Panc1 (cell line): Measurements from ENCODE around the gene SNRPD3. TPM values are rescaled to one million over a fixed set of nuclear protein-coding genes. Genes with fewer than 3 reads are reported as not detected.

Source experiments
- ATAC-seq: fragments of 200-7000 bp; cut with Tn5 transposase; 2 replicates; pipeline ENCODE4 v1.9.1; 2020; ENCODE audit warnings: mild to moderate bottlenecking, moderate library complexity
- BruUV-seq: library from RNA; stranded (reverse); fragments of 400-500 nt; replicated peaks from 2 replicates; lab custom pipeline; 2021; lab: Mats Ljungman, UMichigan
- CTCF ChIA-PET: fragments of 300-600 bp; sonication (Branson Sonifier 250); formaldehyde crosslinking; loops from one replicate; lab custom pipeline; 2022; ENCODE audit warnings: antibody characterized with exemption; lab: Charles Lee
- POLR2A ChIA-PET: fragments of 300-600 bp; sonication (Branson Sonifier 250); formaldehyde crosslinking; loops from one replicate; lab custom pipeline; 2022; ENCODE audit warnings: antibody characterized with exemption; lab: Charles Lee
- DNase-seq: peaks from one replicate; pipeline ENCODE4 v3.0.0-alpha.2; 2010; ENCODE audit warnings: low read depth, low spot score
- H3K27ac ChIP-seq: 2 replicates; pipeline ENCODE4 v1.5.1; 2011; ENCODE audit warnings: mild to moderate bottlenecking, low read length, inconsistent platforms
- H3K27me3 ChIP-seq: fragments of 200-500 bp; sonication (Bioruptor generic); 2 replicates; pipeline ENCODE4 v1.6.0; 2014; ENCODE audit warnings: low read length, inconsistent platforms; ENCODE audit not compliant: control insufficient read depth, insufficient read depth
- H3K36me3 ChIP-seq: fragments of 200-500 bp; sonication (Bioruptor generic); 2 replicates; pipeline ENCODE4 v1.5.1; 2014; ENCODE audit warnings: inconsistent platforms, mild to moderate bottlenecking, low read length, moderate library complexity; ENCODE audit not compliant: control insufficient read depth, insufficient read depth
- H3K4me1 ChIP-seq: 2 replicates; pipeline ENCODE4 v1.5.1; 2011; ENCODE audit warnings: inconsistent platforms, mild to moderate bottlenecking, low read length, moderate library complexity; ENCODE audit not compliant: control insufficient read depth, insufficient read depth
- H3K4me3 ChIP-seq, 2 experiments: 2 replicates each; pipeline ENCODE4 v1.5.1; 2011 to 2012; ENCODE audit warnings: low read depth in 2 of 2, low read length in 2 of 2, mild to moderate bottlenecking in 2 of 2, inconsistent platforms in 1 of 2, moderate library complexity in 1 of 2
- H3K9me3 ChIP-seq: fragments of 200-500 bp; sonication (Bioruptor generic); 2 replicates; pipeline ENCODE4 v1.5.1; 2014; ENCODE audit warnings: low read depth, mild to moderate bottlenecking, inconsistent platforms, low read length, moderate library complexity; ENCODE audit not compliant: control insufficient read depth, insufficient read depth
- CTCF ChIP-seq: fragments of 450-650 bp; IDR thresholded peaks from 2 replicates; pipeline ENCODE4 v1.5.1; 2017; ENCODE audit warnings: mild to moderate bottlenecking
- POLR2AphosphoS5 ChIP-seq: IDR thresholded peaks from 2 replicates; pipeline ENCODE4 v1.6.1; 2012; ENCODE audit warnings: mild to moderate bottlenecking, low read depth, low read length, moderate library complexity
- REST ChIP-seq, 2 experiments: IDR thresholded peaks; 2 replicates each; pipeline ENCODE4 v1.6.1; 2011 to 2012; ENCODE audit warnings: low read depth in 2 of 2, control low read depth in 1 of 2, low read length in 1 of 2, mild to moderate bottlenecking in 1 of 2, moderate library complexity in 1 of 2; ENCODE audit not compliant: insufficient read depth in 1 of 2
- SIN3A ChIP-seq: IDR thresholded peaks from 2 replicates; pipeline ENCODE4 v1.6.1; 2012; ENCODE audit warnings: low read depth, mild to moderate bottlenecking, low read length, moderate library complexity, borderline replicate concordance; ENCODE audit not compliant: insufficient read depth
- TCF7L2 ChIP-seq: IDR thresholded peaks from 2 replicates; pipeline ENCODE4 v1.6.1; 2011; ENCODE audit warnings: mild to moderate bottlenecking, low read depth, low read length, inconsistent platforms
- in situ Hi-C: cut with HindIII; loops from 2 replicates; pipeline ENCODE4 v1.10.0; 2016; ENCODE audit warnings: low sequenced_read_pairs, low pct_unique_long_range_greater_than_20kb
- intact Hi-C: fragments of 100-400 bp; cut with micrococcal nuclease; formaldehyde crosslinking; loops from one replicate; pipeline ENCODE4 v1.10.0; 2022; ENCODE audit not compliant: unreplicated experiment
- total RNA-seq: library from RNA; stranded (reverse); gene quantifications from one replicate; pipeline ENCODE4 v1.2.1, GENCODE V29; 2021; ENCODE audit not compliant: unreplicated experiment

SNRPD3 gene
- total RNA-seq, 1 experiment from 2014 or later, result 89.4 TPM

- POLR2A ChIA-PET, result interaction anchor here (0.6 kb wide), 1 partner anchor 359 kb away, joined by 3 read pairs; no protein-coding TSS in a partner anchor
- DNase-seq, result no peak
- ATAC-seq, result no peak
- no TSS peak for BruUV-seq
- H3K4me3 ChIP-seq, result no peak overlapping the region
- in situ Hi-C loops (no loop called here), intact Hi-C loops (no loop called here)
- 0 out of 2 replicates have a peak, but pooled peaks cover 2% of the 10 kb centered on the region for H3K4me1 ChIP-seq
- CTCF ChIA-PET, result no interaction called here
- no peaks in the 10 kb centered on the region for H3K27me3 ChIP-seq
- TF ChIP-seq TCF7L2 (no peak), CTCF (no peak), POLR2AphosphoS5 (no peak), SIN3A (no peak), REST (IDR thresholded peaks at IDR 0.05; ENCODE audit: insufficient read depth in 1 of 2, low read depth in 2 of 2, low read length in 1 of 2) (no peak)
- no peaks in the 10 kb centered on the region for H3K36me3 ChIP-seq
- H3K9me3 ChIP-seq, result no peaks in the 10 kb centered on the region
- no peak overlapping the region for H3K27ac ChIP-seq
These were observed 48.1 kb upstream of the SNRPD3 start for GRCh38 chr22:24507716-24508115.

- CTCF ChIA-PET, result interaction anchor here (0.7 kb wide), 1 partner anchor 11 kb away, joined by 3 read pairs; no protein-coding TSS in a partner anchor
- no peak for DNase-seq
- Histone ChIP-seq H3K4me3 (no peak overlapping the region), H3K27me3 (no peaks in the 10 kb centered on the region), H3K27ac (no peak overlapping the region), H3K4me1 (0 out of 2 replicates have a peak, but pooled peaks cover 2% of the 10 kb centered on the region), H3K9me3 (no peaks in the 10 kb centered on the region), H3K36me3 (no peaks in the 10 kb centered on the region)
- no peak for ATAC-seq
- intact Hi-C loops, result no loop called here
- POLR2A ChIA-PET, result no interaction called here
- BruUV-seq, result no TSS peak
- in situ Hi-C loops, result no loop called here
- no peak for TF ChIP-seq TCF7L2
- no peak for TF ChIP-seq POLR2AphosphoS5
- TF ChIP-seq SIN3A, result no peak
- TF ChIP-seq CTCF, result no peak
- no peak for TF ChIP-seq REST (IDR thresholded peaks at IDR 0.05; ENCODE audit: insufficient read depth in 1 of 2, low read depth in 2 of 2, low read length in 1 of 2)
These were observed 44.9 kb upstream of the SNRPD3 start for GRCh38 chr22:24510637-24511625.
